GM12878 (cell line): ENCODE results near the gene CNTN2. TPM values are rescaled to one million over a fixed set of nuclear protein-coding genes. Genes with fewer than 3 reads are reported as not detected.

Source experiments
- ATAC-seq: fragments of 200-7000 bp; cut with Tn5 transposase; 3 replicates; pipeline ENCODE4 v1.9.1; 2020; ENCODE audit warnings: mild to moderate bottlenecking, moderate library complexity
- BruUV-seq: library from RNA; stranded (reverse); fragments of 400-500 nt; replicated peaks from 2 replicates; lab custom pipeline; 2021; lab: Mats Ljungman, UMichigan
- CTCF ChIA-PET: fragments of 300-600 bp; sonication (Branson Sonifier 250); formaldehyde crosslinking; extraction: SDS; loops from one replicate; lab custom pipeline; 2021; ENCODE audit warnings: inconsistent platforms; lab: Yijun Ruan, JAX
- POLR2A ChIA-PET: fragments of 350-600 bp; formaldehyde crosslinking; extraction: SDS; loops from one replicate; lab custom pipeline; 2021; ENCODE audit warnings: inconsistent platforms; lab: Charles Lee
- RAD21 ChIA-PET: fragments of 300-600 bp; sonication (Branson Sonifier 250); formaldehyde crosslinking; loops from one replicate; lab custom pipeline; 2023; ENCODE audit warnings: antibody characterized with exemption; ENCODE audit not compliant: unreplicated experiment; lab: Charles Lee
- SMC1A ChIA-PET: fragments of 300-600 bp; sonication (Branson Sonifier 250); formaldehyde crosslinking; loops from one replicate; lab custom pipeline; 2023; ENCODE audit not compliant: unreplicated experiment, uncharacterized antibody; lab: Charles Lee
- DNase-seq: peaks from one replicate; pipeline ENCODE4 v3.0.0-alpha.2; 2011; ENCODE audit warnings: low read depth, low spot score
- FAIRE-seq: peaks from 3 replicates; lab custom pipeline; 2011; peaks lifted over from hg19 to GRCh38; lab: Jason Lieb, UNC
- H2AFZ ChIP-seq: 2 replicates; pipeline ENCODE4 v1.6.0; 2011; ENCODE audit warnings: low read depth, low read length, control low read depth; ENCODE audit not compliant: control insufficient read depth
- H3K27ac ChIP-seq: 2 replicates; pipeline ENCODE4 v1.5.1; 2011; ENCODE audit warnings: control low read depth; ENCODE audit not compliant: control insufficient read depth, insufficient read depth
- H3K27me3 ChIP-seq, 2 experiments: replicated peaks in 1 of 2; 2 replicates each; pipeline versions ENCODE4 v1.6.0 to v1.6.1; 2011; ENCODE audit warnings: low read length in 1 of 2; ENCODE audit not compliant: control insufficient read depth in 2 of 2, insufficient read depth in 2 of 2
- H3K36me3 ChIP-seq, 2 experiments: 2 replicates each; pipeline ENCODE4 v1.5.1; 2011; ENCODE audit warnings: low read length in 1 of 2; ENCODE audit not compliant: control insufficient read depth in 2 of 2, insufficient read depth in 2 of 2
- H3K4me1 ChIP-seq: 2 replicates; pipeline ENCODE4 v1.6.1; 2011; ENCODE audit warnings: mild to moderate bottlenecking, low read length, moderate library complexity, mixed read lengths; ENCODE audit not compliant: control insufficient read depth, insufficient read depth
- H3K4me2 ChIP-seq: 2 replicates; pipeline ENCODE4 v1.6.0; 2011; ENCODE audit warnings: control low read depth; ENCODE audit not compliant: control insufficient read depth, insufficient read depth
- H3K4me3 ChIP-seq: fragments of 200-600 bp; sonication (generic); 2 replicates; pipeline ENCODE4 v1.5.1; 2016
- H3K79me2 ChIP-seq: 2 replicates; pipeline ENCODE4 v1.6.0; 2011; ENCODE audit warnings: low read length; ENCODE audit not compliant: control insufficient read depth, insufficient read depth
- H3K9ac ChIP-seq: 2 replicates; pipeline ENCODE4 v1.8.0; 2011; ENCODE audit warnings: low read length, control low read depth, mixed read lengths; ENCODE audit not compliant: control insufficient read depth, insufficient read depth
- H3K9me3 ChIP-seq: replicated peaks from 3 replicates; pipeline ENCODE4 v1.5.1; 2011; ENCODE audit warnings: mild to moderate bottlenecking, low read length; ENCODE audit not compliant: control insufficient read depth, insufficient read depth
- H4K20me1 ChIP-seq: 2 replicates; pipeline ENCODE4 v1.6.0; 2011; ENCODE audit not compliant: control insufficient read depth, insufficient read depth
- DPF2 ChIP-seq: fragments of 450-650 bp; IDR thresholded peaks from 2 replicates; pipeline ENCODE4 v1.6.1; 2017; ENCODE audit warnings: mild to moderate bottlenecking
- WGBS: methylation state at CpG from one replicate; pipeline ENCODE4 v1.1.6; 2016; ENCODE audit warnings: low lambda C conversion rate; ENCODE audit not compliant: insufficient replicate concordance, insufficient coverage; ENCODE audit errors: missing lambda C conversion rate; 5-methylcytosine and 5-hydroxymethylcytosine counted together
- in situ Hi-C: fragments of 300-500 bp; cut with MboI; formaldehyde crosslinking; loops from 9 replicates; pipeline ENCODE4 v1.14.3; 2018; ENCODE audit warnings: mixed read lengths
- intact Hi-C: fragments of 100-400 bp; cut with micrococcal nuclease; formaldehyde crosslinking; loops from one replicate; pipeline ENCODE4 v1.14.2; 2022; ENCODE audit not compliant: unreplicated experiment
- polyA plus RNA-seq, 11 experiments: library from polyadenylated mRNA; depleted of rRNA in 4 of 11; unstranded in 6 of 11; stranded (reverse) in 5 of 11; fragments of >200 nt; fragmentation: Nextera tagmentation in 4 of 11; fragmentation: Illumina TruSeq in 1 of 11; extraction: Ambion mirVana in 4 of 11; extraction: Trizol in 1 of 11; gene quantifications; 1 replicate in 1 of 11; 2 replicates in 10 of 11; pipeline versions ENCODE4 v1.2.1 to v1.2.3, GENCODE V29; 2011 to 2016; ENCODE audit warnings: inconsistent platforms in 2 of 11, missing spikeins in 2 of 11, low read depth in 1 of 11
- total RNA-seq, 4 experiments: library from RNA; depleted of rRNA in 3 of 4; stranded (reverse); fragments of >200 nt in 3 of 4; fragmentation: Illumina TruSeq in 1 of 4; extraction: Trizol in 1 of 4; gene quantifications; 2 replicates each; pipeline versions ENCODE4 v1.2.1 to v1.2.3, GENCODE V29; 2013 to 2021
- TF ChIP-seq, protein P1 (sequence below): IDR thresholded peaks from 2 replicates; pipeline ENCODE4 v1.6.1; 2011; ENCODE audit warnings: mild to moderate bottlenecking, low read depth, low read length, moderate library complexity; ENCODE audit not compliant: insufficient replicate concordance

The CNTN2 gene
- total and polyA plus RNA-seq, 10 of the 15 experiments (the other 5 are each of a cell fraction or from before 2014, with no cell fraction given): 0.03 TPM; not detected in 9

DNA sequence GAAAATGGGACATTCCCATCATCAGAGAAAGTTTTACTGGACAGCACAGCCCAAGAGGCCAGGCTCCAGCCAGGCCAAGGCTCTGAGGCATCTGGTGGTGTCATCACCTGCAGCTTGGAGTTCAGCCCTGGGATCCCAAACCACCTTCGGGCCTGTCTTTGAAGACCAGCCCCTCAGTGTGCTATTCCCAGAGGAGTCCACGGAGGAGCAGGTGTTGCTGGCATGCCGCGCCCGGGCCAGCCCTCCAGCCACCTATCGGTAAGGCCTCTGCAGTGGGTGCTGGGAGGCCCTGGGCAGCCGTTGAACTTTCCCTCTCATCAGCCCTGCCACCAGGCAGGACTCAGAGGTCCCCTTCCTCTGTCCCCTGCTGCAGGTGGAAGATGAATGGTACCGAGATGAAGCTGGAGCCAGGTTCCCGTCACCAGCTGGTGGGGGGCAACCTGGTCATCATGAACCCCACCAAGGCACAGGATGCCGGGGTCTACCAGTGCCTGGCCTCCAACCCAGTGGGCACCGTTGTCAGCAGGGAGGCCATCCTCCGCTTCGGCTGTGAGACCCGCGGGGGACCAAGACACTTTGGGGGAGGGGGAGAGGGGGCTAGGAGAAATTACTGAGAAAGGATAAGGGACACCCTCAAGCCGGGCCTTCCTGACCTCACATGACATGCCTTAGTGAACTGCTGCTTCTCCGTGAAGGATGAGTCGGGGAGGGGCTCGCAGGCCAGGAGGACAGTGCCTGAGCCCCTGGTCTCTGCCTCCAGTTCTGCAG, 15.0 kb downstream of the CNTN2 start (continued):
- no peak for TF ChIP-seq DPF2

DNA sequence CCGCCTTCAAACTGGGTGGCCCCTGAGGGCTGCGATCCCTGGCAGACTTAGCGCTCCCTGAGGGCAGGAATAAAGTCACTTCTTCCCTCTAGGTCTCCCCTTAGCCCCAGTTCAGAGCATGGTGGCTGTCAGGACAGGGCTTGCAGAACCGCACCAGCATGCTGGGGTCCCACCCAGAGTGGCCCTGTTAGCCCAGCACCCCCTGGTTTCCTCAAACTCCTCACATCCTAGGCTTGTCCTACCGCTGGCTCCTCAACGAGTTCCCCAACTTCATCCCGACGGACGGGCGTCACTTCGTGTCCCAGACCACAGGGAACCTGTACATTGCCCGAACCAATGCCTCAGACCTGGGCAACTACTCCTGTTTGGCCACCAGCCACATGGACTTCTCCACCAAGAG, 15.8 kb downstream of the CNTN2 start:
- POLR2A ChIA-PET: no interaction called here
- H3K27ac ChIP-seq: no peak overlapping the region
- TF ChIP-seq, protein P1, sequence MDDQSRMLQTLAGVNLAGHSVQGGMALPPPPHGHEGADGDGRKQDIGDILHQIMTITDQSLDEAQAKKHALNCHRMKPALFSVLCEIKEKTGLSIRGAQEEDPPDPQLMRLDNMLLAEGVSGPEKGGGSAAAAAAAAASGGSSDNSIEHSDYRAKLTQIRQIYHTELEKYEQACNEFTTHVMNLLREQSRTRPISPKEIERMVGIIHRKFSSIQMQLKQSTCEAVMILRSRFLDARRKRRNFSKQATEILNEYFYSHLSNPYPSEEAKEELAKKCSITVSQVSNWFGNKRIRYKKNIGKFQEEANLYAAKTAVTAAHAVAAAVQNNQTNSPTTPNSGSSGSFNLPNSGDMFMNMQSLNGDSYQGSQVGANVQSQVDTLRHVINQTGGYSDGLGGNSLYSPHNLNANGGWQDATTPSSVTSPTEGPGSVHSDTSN: no peak
- TF ChIP-seq, all 136 proteins: peak for 0
- no peaks in the 10 kb centered on the region for H3K36me3 ChIP-seq
- in situ Hi-C loops (no loop called here), intact Hi-C loops (no loop called here)
- FAIRE-seq (no peak), DNase-seq (no peak), ATAC-seq (no peak)
- no TSS peak for BruUV-seq
- WGBS: 44% methylated on average over 12 of the region's 12 CpGs
- no peaks in the 10 kb centered on the region for H3K4me1 ChIP-seq
- no peaks in the 10 kb centered on the region for H3K79me2 ChIP-seq
- SMC1A ChIA-PET: interaction anchor here (1.3 to 1.7 kb wide), 2 partner anchors 70 to 83 kb away, joined by 4 read pairs; no protein-coding TSS in a partner anchor
- CTCF ChIA-PET: interaction anchor here (6.8 kb wide), 1 partner anchor 68 kb away, joined by 151 read pairs; no protein-coding TSS in a partner anchor
- H3K4me2 ChIP-seq: no peak overlapping the region
- no peaks in the 10 kb centered on the region; a peak in 2 of 4 replicates for H3K27me3 ChIP-seq
- H3K9ac ChIP-seq: no peak overlapping the region
- no peaks in the 10 kb centered on the region for H4K20me1 ChIP-seq
- no peak overlapping the region for H3K4me3 ChIP-seq
- H3K9me3 ChIP-seq: no peaks in the 10 kb centered on the region
- RAD21 ChIA-PET: no interaction called here
- no peak overlapping the region for H2AFZ ChIP-seq
